ENCODE data around the gene GRIN1.

Gene GRIN1
- total RNA-seq: 0 reads per million in 2 experiments

- DNase-seq (ENCODE audit: low read depth): no peak
Observed at GRCh38 chr9:137138722-137139467, at the start of gene GRIN1. Gene GRIN1 (plus strand): TSS chr9:137139154. CDS start chr9:137139487, 333 bp downstream.

GRCh38 chr9:137089232-137089947 is 49.6 kb upstream of the GRIN1 start:
- no peak for DNase-seq (ENCODE audit: low read depth)

DNA sequence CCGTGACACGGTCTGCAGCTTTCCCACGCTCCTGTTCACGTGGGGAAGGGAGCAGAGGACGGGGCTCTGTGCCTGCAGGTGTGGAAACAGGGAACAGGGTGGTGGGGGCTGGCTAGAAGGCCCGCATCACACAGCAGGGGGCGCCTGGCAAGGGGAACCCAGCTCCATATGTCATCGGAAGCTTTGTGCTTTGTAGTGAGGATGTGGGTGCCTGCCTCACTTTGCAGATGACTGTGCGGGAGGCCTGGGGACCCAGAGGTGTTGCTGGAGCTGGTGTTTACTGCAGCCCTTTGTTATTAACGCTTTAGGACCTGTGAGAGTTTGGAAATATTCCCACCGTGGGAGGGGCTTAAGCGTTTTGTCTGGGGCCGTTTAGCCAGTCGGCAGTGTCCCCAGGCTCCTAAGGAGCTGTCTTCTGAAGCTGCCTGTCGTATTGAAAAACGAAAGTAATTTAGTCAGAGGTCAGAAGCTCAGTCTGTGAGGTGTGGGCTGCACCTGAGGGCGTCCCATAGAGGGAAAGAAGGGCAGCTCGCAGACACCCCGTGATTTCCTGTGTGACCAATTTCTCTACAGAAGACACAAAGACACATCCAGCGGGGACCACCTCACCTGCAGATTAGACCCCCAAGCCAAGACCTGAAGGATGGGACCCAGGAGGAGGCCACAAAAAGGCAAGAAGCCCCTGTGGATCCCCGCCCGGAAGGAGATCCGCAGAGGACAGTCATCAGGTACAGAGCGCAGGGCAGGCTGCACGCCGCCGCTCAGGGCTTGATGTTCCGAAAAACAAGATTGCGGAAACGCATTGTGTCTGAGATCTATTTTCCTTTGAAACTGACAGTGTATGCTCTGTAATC is 43.1 kb upstream of the GRIN1 start:
- DNase-seq (ENCODE audit: low read depth): peak; percentile 84

DNA sequence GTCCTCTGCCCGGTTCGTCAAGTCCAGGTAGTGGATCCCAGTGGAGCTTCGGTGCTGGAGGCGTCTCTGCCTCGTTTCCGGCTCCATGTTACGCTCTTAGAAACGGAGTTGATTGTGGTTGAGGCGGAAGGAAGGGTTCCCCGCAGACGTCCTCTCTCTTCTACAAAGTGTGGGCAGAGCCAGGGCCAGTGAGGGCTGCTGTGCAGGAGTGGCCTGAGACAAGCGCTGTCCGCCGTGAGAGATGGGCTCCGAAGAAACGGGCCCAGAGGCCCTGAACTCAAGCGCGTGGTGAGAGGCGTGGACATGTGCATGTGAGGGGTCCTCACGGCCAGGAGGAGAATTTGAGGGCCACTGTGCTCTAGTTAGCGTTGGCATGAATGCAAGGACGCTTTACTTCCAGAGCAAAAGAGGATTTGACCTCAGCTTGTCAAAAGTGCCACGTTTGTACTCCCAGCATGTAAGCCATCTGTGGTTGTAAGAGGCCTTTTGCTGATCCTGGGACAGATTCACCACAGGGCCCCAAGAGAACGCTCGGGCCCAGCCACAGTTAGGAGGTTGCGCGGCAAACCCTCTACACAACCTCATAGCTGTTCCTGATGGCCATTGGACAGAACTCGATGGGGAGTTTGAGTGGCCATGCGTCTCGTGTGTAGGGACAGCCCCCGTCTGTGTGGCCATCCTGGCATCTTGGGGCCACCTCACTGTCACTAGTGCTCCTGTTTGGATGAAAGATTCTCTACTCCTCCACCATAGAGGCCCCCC is 42.0 kb upstream of the GRIN1 start:
- no peak for DNase-seq (ENCODE audit: low read depth)

DNA sequence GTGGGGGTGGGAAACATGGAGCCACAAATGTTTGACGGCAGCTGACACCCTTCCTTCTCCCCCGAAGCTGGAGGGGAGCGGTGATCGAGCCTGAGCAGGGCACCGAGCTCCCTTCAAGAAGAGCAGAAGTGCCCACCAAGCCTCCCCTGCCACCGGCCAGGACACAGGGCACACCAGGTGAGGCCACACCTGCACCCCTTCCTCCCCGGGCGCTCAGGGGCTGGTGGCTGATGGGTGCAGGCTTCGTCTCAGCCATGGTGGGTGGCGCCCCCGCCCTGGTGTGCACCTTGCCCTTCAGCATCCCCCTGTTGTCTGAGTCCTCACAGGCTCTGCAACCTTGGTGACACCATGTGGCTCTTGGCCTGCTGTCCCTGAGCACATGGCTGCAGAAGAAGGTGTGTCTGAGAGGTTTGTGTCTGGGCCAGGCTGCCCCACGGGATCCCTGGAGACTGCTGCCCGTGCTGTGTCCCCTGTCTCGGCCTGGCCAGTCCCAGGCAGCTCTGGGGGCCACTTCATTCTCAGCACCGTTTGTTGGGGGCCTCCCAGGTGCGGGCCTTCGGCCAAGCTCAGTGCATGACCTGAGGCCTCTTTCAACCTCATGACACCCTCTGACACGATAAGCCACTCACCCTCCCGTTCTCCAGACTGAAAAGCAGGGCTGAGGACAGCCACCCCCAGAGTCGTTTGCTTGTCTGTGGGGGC is 41.0 kb upstream of the GRIN1 start:
- DNase-seq (ENCODE audit: low read depth): no peak

GRCh38 chr9:137099231-137099630 is 39.7 kb upstream of the GRIN1 start:
- DNase-seq (ENCODE audit: low read depth): no peak

DNA sequence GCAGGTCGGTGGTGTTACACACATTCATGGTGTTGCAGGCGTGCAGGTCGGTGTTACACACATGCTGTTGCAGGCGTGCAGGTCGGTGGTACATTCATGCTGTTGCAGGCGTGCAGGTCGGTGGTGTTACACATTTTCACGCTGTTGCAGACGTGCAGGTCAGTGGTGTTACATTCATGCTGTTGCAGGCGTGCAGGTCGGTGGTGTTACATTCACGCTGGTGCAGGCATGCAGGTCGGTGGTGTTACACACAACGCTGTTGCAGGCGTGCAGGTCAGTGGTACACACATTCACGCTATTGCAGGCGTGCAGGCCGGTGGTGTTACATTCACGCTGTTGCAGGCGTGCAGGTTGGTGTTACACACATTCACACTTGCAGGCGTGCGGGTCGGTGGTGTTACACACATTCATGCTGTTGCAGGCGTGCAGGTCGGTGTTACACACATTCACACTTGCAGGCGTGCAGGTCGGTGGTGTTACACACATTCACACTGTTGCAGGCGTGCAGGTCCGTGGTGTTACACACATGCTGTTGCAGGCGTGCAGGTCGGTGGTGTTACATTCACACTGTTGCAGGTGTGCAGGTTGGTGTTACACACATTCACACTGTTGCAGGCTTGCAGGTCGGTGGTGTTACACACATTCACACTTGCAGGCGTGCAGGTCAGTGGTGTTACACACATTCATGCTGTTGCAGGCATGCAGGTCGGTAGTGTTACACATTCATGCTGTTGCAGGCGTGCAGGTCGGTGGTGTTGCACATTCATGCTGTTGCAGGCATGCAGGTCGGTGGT is 35.6 kb upstream of the GRIN1 start:
- no peak for DNase-seq (ENCODE audit: low read depth)

DNA sequence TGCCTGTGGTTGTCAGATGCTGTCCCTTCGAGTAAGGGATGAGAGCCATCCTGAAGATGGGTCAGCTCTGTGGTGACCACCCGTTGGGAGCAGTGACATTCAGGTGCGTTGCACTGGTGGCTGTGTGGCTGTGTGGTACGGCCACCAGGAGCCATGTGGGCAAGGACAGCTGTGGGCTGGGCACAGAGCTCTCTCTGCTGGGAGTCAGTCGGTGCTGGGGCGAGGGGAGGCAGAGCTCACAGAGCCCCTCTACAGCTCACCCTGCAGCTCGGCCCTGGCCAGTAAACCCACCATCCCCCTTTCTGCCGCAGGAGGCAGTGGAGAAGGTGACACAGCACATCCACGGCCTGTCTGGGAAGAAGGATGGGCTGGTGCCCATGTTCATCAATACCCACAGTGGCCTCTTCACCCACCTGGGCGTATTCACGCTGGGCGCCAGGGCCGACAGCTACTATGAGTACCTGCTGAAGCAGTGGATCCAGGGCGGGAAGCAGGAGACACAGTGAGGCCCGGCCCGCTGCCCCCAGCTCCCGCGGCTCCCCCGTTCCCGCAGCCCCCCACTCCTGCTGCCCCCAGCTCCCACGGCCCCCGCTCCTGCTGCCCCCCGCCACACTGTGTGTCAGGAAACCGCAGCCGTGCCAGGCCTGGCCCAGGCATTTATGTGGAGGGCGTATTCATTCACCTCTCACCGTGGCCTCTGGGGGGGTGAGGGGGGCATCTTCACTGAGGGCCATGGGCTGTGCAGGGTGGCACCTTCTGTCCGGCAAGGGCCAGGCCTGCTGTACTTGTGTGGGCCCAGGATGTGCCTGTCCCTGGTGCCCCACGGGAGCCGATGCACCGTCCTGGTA is 32.9 kb upstream of the GRIN1 start:
- no peak for DNase-seq (ENCODE audit: low read depth)

DNA sequence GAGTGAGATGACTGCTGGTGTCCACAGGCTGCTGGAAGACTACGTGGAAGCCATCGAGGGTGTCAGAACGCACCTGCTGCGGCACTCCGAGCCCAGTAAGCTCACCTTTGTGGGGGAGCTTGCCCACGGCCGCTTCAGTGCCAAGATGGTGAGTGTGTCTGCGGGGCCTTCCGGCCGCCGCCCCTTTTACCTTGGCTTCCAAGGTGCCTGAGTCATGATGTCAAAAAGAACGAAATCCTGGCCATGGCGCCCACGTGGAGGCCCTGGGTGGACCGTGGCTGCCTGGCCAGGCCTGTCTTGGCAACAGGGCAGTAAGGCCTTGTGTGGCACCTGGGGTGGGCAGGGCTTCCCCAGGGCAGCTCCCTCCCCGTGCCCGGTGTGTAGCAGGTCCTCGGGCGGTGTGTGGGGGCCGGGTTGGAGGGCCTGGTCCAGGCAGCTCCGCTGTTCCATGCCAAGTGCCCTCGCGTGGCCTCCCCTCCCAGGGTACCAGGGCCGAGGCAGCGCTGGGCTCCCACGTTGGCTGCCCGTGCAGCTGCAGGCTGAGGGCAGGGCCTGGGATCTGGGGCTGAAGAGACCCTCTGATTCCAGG is 32.2 kb upstream of the GRIN1 start:
- no peak for DNase-seq (ENCODE audit: low read depth)

DNA sequence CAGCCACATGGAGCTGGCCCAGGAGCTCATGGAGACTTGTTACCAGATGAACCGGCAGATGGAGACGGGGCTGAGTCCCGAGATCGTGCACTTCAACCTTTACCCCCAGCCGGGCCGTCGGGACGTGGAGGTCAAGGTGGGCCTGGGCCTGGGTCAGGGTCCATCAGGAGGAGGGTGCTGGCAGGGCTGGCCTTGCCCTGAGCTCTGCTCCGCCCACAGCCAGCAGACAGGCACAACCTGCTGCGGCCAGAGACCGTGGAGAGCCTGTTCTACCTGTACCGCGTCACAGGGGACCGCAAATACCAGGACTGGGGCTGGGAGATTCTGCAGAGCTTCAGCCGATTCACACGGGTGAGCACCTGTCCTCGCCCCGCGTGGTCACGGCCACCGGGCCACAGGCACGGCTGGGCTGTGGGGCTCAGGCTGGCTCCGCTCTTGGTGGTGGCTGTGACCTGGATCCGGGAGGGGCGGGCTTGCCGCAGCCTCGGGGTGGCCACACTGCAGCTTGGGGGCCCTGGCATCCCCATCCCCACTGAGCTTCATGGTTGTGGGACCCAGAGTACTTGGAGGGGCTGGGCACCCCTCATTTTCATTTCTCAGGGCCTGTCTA is 31.5 kb upstream of the GRIN1 start:
- DNase-seq (ENCODE audit: low read depth): no peak

DNA sequence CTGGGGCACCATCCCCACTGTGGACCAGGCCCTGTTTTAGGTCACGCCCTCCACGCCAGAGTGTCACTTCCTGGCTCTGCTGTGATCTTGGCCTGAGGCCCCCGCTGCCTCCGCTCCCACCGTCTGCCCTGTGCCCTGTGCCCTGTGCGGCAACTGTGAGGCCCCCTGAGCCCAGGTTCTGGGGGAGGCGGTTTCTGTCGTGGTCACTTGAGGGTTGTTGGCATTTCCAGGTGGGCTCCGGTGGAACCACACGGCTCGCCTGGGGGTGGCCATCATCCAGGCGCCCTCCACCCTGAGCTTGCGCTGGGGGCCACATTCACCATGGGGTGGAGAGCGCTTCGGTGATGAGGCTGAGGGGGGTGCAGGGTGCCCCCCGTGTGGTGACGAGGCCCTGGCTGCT is 31.0 kb upstream of the GRIN1 start:
- DNase-seq (ENCODE audit: low read depth): no peak

DNA sequence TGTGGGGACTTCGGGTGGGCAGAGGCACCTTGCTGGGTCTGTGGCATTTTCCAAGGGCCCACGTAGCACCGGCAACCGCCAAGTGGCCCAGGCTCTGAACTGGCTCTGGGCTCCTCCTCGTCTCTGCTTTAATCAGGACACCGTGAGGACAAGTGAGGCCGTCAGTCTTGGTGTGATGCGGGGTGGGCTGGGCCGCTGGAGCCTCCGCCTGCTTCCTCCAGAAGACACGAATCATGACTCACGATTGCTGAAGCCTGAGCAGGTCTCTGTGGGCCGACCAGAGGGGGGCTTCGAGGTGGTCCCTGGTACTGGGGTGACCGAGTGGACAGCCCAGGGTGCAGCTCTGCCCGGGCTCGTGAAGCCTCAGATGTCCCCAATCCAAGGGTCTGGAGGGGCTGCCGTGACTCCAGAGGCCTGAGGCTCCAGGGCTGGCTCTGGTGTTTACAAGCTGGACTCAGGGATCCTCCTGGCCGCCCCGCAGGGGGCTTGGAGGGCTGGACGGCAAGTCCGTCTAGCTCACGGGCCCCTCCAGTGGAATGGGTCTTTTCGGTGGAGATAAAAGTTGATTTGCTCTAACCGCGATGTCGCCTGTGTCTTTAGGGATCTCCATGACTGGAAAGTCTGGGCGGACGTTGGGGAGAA is 30.2 kb upstream of the GRIN1 start:
- no peak for DNase-seq (ENCODE audit: low read depth)

- no peak for DNase-seq (ENCODE audit: low read depth)
Observed at GRCh38 chr9:137109250-137110146, 29.5 kb upstream of the GRIN1 start.

DNA sequence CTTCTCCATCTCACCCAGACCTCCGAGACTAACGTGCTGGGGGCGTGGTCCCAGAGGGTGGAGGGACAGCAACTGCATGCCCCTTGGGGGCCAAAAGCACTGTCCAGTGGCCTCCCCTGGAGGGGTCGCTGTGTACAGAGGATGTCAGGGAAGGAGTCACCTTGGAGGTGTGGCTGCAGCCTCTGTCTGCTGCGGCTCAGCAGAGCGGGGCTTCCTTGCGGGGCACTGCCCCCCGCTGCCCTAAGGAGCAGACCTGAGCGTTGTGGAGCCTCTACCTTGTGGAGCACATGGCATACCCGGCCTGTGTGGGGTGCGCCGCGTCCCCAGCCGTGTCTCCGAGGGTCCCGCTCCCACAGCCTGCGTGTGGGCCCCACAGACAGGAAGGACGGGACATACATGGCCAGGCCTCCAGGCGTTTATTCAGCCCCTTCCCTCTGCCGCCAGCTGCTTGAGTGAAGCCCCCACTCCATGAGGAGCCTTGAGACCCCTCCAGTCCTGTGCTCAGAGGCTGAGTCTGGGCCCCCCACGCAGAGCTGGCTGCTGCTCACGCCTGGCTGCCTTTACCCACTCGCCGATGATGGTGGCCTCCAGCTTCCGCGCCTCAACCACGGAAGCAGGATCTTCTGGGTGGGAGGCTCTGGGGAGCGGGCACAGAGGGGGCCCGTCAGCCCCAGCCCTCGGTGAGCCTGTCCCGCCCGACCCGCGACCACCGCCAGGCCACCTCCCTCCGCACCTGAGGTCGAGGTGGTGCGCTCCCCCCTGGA is 28.6 kb upstream of the GRIN1 start:
- no peak for DNase-seq (ENCODE audit: low read depth)

- DNase-seq (ENCODE audit: low read depth): no peak
Observed at GRCh38 chr9:137110911-137111787, 27.8 kb upstream of the GRIN1 start.
